Activated CD4-positive, alpha-beta memory T cell treated with anti-CD3 and anti-CD28 coated beads, Interleukin-2, amount 10 ng/mL, durations not matched to agents 7 days and 5 days (primary cell): ENCODE results near the gene ADGRG2. TPM values are rescaled to one million over a fixed set of nuclear protein-coding genes. Genes with fewer than 3 reads are reported as not detected.

Experiments
- CTCF ChIA-PET: fragments of 350-600 bp; sonication (Branson Sonifier 250); formaldehyde crosslinking; loops from one replicate; lab custom pipeline; 2021; ENCODE audit warnings: antibody characterized with exemption, inconsistent platforms; lab: Charles Lee
- POLR2A ChIA-PET: fragments of 350-600 bp; sonication (Branson Sonifier 250); formaldehyde crosslinking; loops from one replicate; lab custom pipeline; 2021; ENCODE audit warnings: antibody characterized with exemption; lab: Charles Lee
- DNase-seq: peaks from one replicate; pipeline ENCODE4 v3.0.0-alpha.2; 2020
- H3K27ac Mint-ChIP-seq: one replicate; pipeline ENCODE4 v1.8.0; 2021; ENCODE audit warnings: mild to moderate bottlenecking, mixed read lengths
- H3K27me3 Mint-ChIP-seq: one replicate; pipeline ENCODE4 v1.8.0; 2021; ENCODE audit warnings: mixed read lengths
- H3K36me3 Mint-ChIP-seq: one replicate; pipeline ENCODE4 v1.8.0; 2021; ENCODE audit warnings: low read depth, mixed read lengths
- H3K4me1 Mint-ChIP-seq: one replicate; pipeline ENCODE4 v1.8.0; 2021; ENCODE audit warnings: mixed read lengths
- H3K4me3 Mint-ChIP-seq: one replicate; pipeline ENCODE4 v1.8.0; 2021; ENCODE audit warnings: mild to moderate bottlenecking, mixed read lengths
- H3K9me3 Mint-ChIP-seq: one replicate; pipeline ENCODE4 v1.8.0; 2021; ENCODE audit warnings: mixed read lengths
- total RNA-seq, 2 experiments: library from RNA; stranded (reverse); gene quantifications; one replicate each; pipeline ENCODE4 v1.2.3, GENCODE V29; 2021

ADGRG2 gene
- total RNA-seq, 2 experiments from 2014 or later, result not detected

- Mint-ChIP-seq H3K27ac (no peak overlapping the region), H3K4me1 (peaks cover 13% of the 10 kb centered on the region), H3K4me3 (no peak overlapping the region), H3K36me3 (no peaks in the 10 kb centered on the region), H3K27me3 (no peaks in the 10 kb centered on the region), H3K9me3 (no peaks in the 10 kb centered on the region)
- POLR2A ChIA-PET, result no interaction called here
- DNase-seq, result no peak
- CTCF ChIA-PET, result no interaction called here
Measured at GRCh38 chrX:18956303-18957032, 165.8 kb downstream of the ADGRG2 start.

- Mint-ChIP-seq H3K27ac (no peak overlapping the region), H3K4me1 (peaks cover 12% of the 10 kb centered on the region), H3K27me3 (no peaks in the 10 kb centered on the region), H3K4me3 (no peak overlapping the region), H3K9me3 (no peaks in the 10 kb centered on the region), H3K36me3 (peaks cover 2% of the 10 kb centered on the region)
- POLR2A ChIA-PET, result no interaction called here
- CTCF ChIA-PET, result no interaction called here
- no peak for DNase-seq
Measured at GRCh38 chrX:18955676-18956075, 166.6 kb downstream of the ADGRG2 start.

- Mint-ChIP-seq H3K4me1 (peaks cover 5% of the 10 kb centered on the region), H3K27ac (no peak overlapping the region), H3K9me3 (no peaks in the 10 kb centered on the region), H3K36me3 (peaks cover 9% of the 10 kb centered on the region), H3K27me3 (no peaks in the 10 kb centered on the region), H3K4me3 (no peak overlapping the region)
- CTCF ChIA-PET, result no interaction called here
- POLR2A ChIA-PET, result no interaction called here
- no peak for DNase-seq
Measured at GRCh38 chrX:18951032-18951431, 171.2 kb downstream of the ADGRG2 start.

- no peaks in the 10 kb centered on the region for H3K9me3 Mint-ChIP-seq
- H3K27ac Mint-ChIP-seq, result no peak overlapping the region
- CTCF ChIA-PET, result no interaction called here
- H3K4me3 Mint-ChIP-seq, result no peak overlapping the region
- no peak for DNase-seq
- H3K4me1 Mint-ChIP-seq, result peaks cover 3% of the 10 kb centered on the region
- peaks cover 9% of the 10 kb centered on the region for H3K36me3 Mint-ChIP-seq
- POLR2A ChIA-PET, result no interaction called here
- no peaks in the 10 kb centered on the region for H3K27me3 Mint-ChIP-seq
Measured at GRCh38 chrX:18949944-18950301, 172.3 kb downstream of the ADGRG2 start.

- no peak overlapping the region for H3K27ac Mint-ChIP-seq
- CTCF ChIA-PET, result no interaction called here
Measured at GRCh38 chrX:18949291-18949943, 172.9 kb downstream of the ADGRG2 start.

GRCh38 chrX:18946611-18947010 lies 175.7 kb downstream of the ADGRG2 start:
- Mint-ChIP-seq H3K27me3 (no peaks in the 10 kb centered on the region), H3K27ac (no peak overlapping the region), H3K36me3 (peaks cover 9% of the 10 kb centered on the region), H3K4me1 (no peaks in the 10 kb centered on the region), H3K4me3 (no peak overlapping the region), H3K9me3 (no peaks in the 10 kb centered on the region)
- POLR2A ChIA-PET, result no interaction called here
- no peak for DNase-seq
- CTCF ChIA-PET, result no interaction called here

More at GRCh38 chrX:18949291-18949943, 172.9 kb downstream of the ADGRG2 start:
- no peaks in the 10 kb centered on the region for H3K9me3 Mint-ChIP-seq
- H3K27me3 Mint-ChIP-seq, result no peaks in the 10 kb centered on the region
- no peak overlapping the region for H3K4me3 Mint-ChIP-seq
- DNase-seq, result no peak
- peaks cover 9% of the 10 kb centered on the region for H3K36me3 Mint-ChIP-seq
- H3K4me1 Mint-ChIP-seq, result peaks cover 3% of the 10 kb centered on the region
- POLR2A ChIA-PET, result no interaction called here

- Mint-ChIP-seq H3K9me3 (no peaks in the 10 kb centered on the region), H3K4me1 (no peaks in the 10 kb centered on the region), H3K27me3 (no peaks in the 10 kb centered on the region), H3K27ac (no peak overlapping the region), H3K4me3 (no peak overlapping the region), H3K36me3 (peaks cover 7% of the 10 kb centered on the region)
- ChIA-PET POLR2A (no interaction called here), CTCF (no interaction called here)
- no peak for DNase-seq
Measured at GRCh38 chrX:18946157-18946556, 176.1 kb downstream of the ADGRG2 start.

- no peaks in the 10 kb centered on the region for H3K4me1 Mint-ChIP-seq
- H3K9me3 Mint-ChIP-seq, result no peaks in the 10 kb centered on the region
- CTCF ChIA-PET, result no interaction called here
- no peak overlapping the region for H3K4me3 Mint-ChIP-seq
- H3K27ac Mint-ChIP-seq, result no peak overlapping the region
- peaks cover 7% of the 10 kb centered on the region for H3K36me3 Mint-ChIP-seq
- no peaks in the 10 kb centered on the region for H3K27me3 Mint-ChIP-seq
- no peak for DNase-seq
- POLR2A ChIA-PET, result no interaction called here
Measured at GRCh38 chrX:18945483-18945882, 176.8 kb downstream of the ADGRG2 start.

- Mint-ChIP-seq H3K36me3 (peaks cover 3% of the 10 kb centered on the region), H3K27ac (no peak overlapping the region), H3K4me3 (no peak overlapping the region), H3K27me3 (no peaks in the 10 kb centered on the region), H3K4me1 (no peaks in the 10 kb centered on the region), H3K9me3 (no peaks in the 10 kb centered on the region)
- DNase-seq, result no peak
- ChIA-PET POLR2A (no interaction called here), CTCF (no interaction called here)
Measured at GRCh38 chrX:18944482-18944881, 177.8 kb downstream of the ADGRG2 start.

GRCh38 chrX:18941896-18942295 lies 180.4 kb downstream of the ADGRG2 start:
- no peak overlapping the region for H3K4me3 Mint-ChIP-seq
- H3K27me3 Mint-ChIP-seq, result no peaks in the 10 kb centered on the region
- CTCF ChIA-PET, result interaction anchor here (1.6 kb wide), 1 partner anchor 55 kb away, joined by 3 read pairs; no protein-coding TSS in a partner anchor
- no peaks in the 10 kb centered on the region for H3K4me1 Mint-ChIP-seq
- POLR2A ChIA-PET, result interaction anchor here (1.2 kb wide), 1 partner anchor 517 kb away, joined by 3 read pairs; the partner anchor contains the start of gene CDKL5
- no peaks in the 10 kb centered on the region for H3K9me3 Mint-ChIP-seq
- DNase-seq, result no peak
- no peaks in the 10 kb centered on the region for H3K36me3 Mint-ChIP-seq
- no peak overlapping the region for H3K27ac Mint-ChIP-seq

Other genes with a start within 250 kb of the ADGRG2 start
- 10 to 100 TPM; 19.3 to 21.3 TPM for gene PHKA2, start 138.4 kb downstream of the ADGRG2 start, total RNA-seq
- gene PDHA1, start 221.5 kb upstream of the ADGRG2 start, total RNA-seq, result 100 to 1,000 TPM; 134 to 142 TPM